ENCODE data around the gene FHOD3.

The FHOD3 gene

GRCh38 chr18:36629138-36629530, 331.6 kb downstream of the FHOD3 start:
- no peak for DNase-seq (ENCODE audit: low read depth in 2 of 2)

GRCh38 chr18:36629836-36630235, 332.3 kb downstream of the FHOD3 start:
- no peak for DNase-seq (ENCODE audit: low read depth in 2 of 2)

GRCh38 chr18:36630917-36631316, 333.4 kb downstream of the FHOD3 start:
- DNase-seq (ENCODE audit: low read depth in 2 of 2) = no peak

- DNase-seq (ENCODE audit: low read depth in 2 of 2) = no peak
Measured at GRCh38 chr18:36633961-36634412, 336.5 kb downstream of the FHOD3 start.

- no peak for DNase-seq (ENCODE audit: low read depth in 2 of 2)
Measured at GRCh38 chr18:36634573-36635216, 337.2 kb downstream of the FHOD3 start.

GRCh38 chr18:36635414-36636096, 338.0 kb downstream of the FHOD3 start:
- DNase-seq (ENCODE audit: low read depth in 2 of 2) = no peak

GRCh38 chr18:36636237-36636817, 338.8 kb downstream of the FHOD3 start:
- DNase-seq (ENCODE audit: low read depth in 2 of 2) = peak; percentile 40 to 48

- no peak for DNase-seq (ENCODE audit: low read depth in 2 of 2)
Measured at GRCh38 chr18:36638224-36638623, 340.7 kb downstream of the FHOD3 start.

- no peak for DNase-seq (ENCODE audit: low read depth in 2 of 2)
Measured at GRCh38 chr18:36640021-36640952, 342.8 kb downstream of the FHOD3 start.

GRCh38 chr18:36643061-36643460, 345.5 kb downstream of the FHOD3 start:
- DNase-seq (ENCODE audit: low read depth in 2 of 2) = no peak

GRCh38 chr18:36648803-36649202, 351.3 kb downstream of the FHOD3 start:
- no peak for DNase-seq (ENCODE audit: low read depth in 2 of 2)

- no peak for DNase-seq (ENCODE audit: low read depth in 2 of 2)
Measured at GRCh38 chr18:36649205-36649604, 351.7 kb downstream of the FHOD3 start.

GRCh38 chr18:36650266-36650665, 352.8 kb downstream of the FHOD3 start:
- no peak for DNase-seq (ENCODE audit: low read depth in 2 of 2)

GRCh38 chr18:36650906-36651305, 353.4 kb downstream of the FHOD3 start:
- DNase-seq (ENCODE audit: low read depth in 2 of 2) = no peak

- DNase-seq (ENCODE audit: low read depth in 2 of 2) = no peak
Measured at GRCh38 chr18:36652503-36652902, 355.0 kb downstream of the FHOD3 start.

- DNase-seq (ENCODE audit: low read depth in 2 of 2) = no peak
Measured at GRCh38 chr18:36653141-36653869, 355.8 kb downstream of the FHOD3 start.

GRCh38 chr18:36653870-36654269, 356.4 kb downstream of the FHOD3 start:
- DNase-seq (ENCODE audit: low read depth in 2 of 2) = no peak

- DNase-seq (ENCODE audit: low read depth in 2 of 2) = no peak
Measured at GRCh38 chr18:36655074-36655473, 357.6 kb downstream of the FHOD3 start.

GRCh38 chr18:36655930-36656329, 358.4 kb downstream of the FHOD3 start:
- no peak for DNase-seq (ENCODE audit: low read depth in 2 of 2)

- no peak for DNase-seq (ENCODE audit: low read depth in 2 of 2)
Measured at GRCh38 chr18:36658611-36659010, 361.1 kb downstream of the FHOD3 start.

GRCh38 chr18:36660311-36660710, 362.8 kb downstream of the FHOD3 start:
- no peak for DNase-seq (ENCODE audit: low read depth in 2 of 2)
